Osteocyte (in vitro differentiated cells): Measurements from ENCODE around the gene PDE6A. TPM values are rescaled to one million over a fixed set of nuclear protein-coding genes. Genes with fewer than 3 reads are reported as not detected.
"Not testable (repeated sequence)": the region's sequence is repeated elsewhere in the genome, so short reads cannot be mapped to it uniquely, and the experiment has no call there.

Source experiments
- DNase-seq: peaks from one replicate; pipeline ENCODE4 v3.0.0; 2021; ENCODE audit warnings: mixed read lengths; ENCODE audit not compliant: unreplicated experiment; ENCODE audit errors: extremely low spot score
- H3K27ac Mint-ChIP-seq: one replicate; pipeline ENCODE4 v1.8.0; 2021; ENCODE audit warnings: mild to moderate bottlenecking, mixed read lengths; ENCODE audit not compliant: unreplicated experiment
- H3K27me3 Mint-ChIP-seq: one replicate; pipeline ENCODE4 v1.8.0; 2021; ENCODE audit warnings: mixed read lengths; ENCODE audit not compliant: unreplicated experiment
- H3K36me3 Mint-ChIP-seq: one replicate; pipeline ENCODE4 v1.8.0; 2021; ENCODE audit warnings: mixed read lengths; ENCODE audit not compliant: unreplicated experiment
- H3K4me1 Mint-ChIP-seq: one replicate; pipeline ENCODE4 v1.8.0; 2021; ENCODE audit warnings: mixed read lengths; ENCODE audit not compliant: unreplicated experiment
- H3K4me3 Mint-ChIP-seq: one replicate; pipeline ENCODE4 v1.8.0; 2021; ENCODE audit warnings: mild to moderate bottlenecking, moderate library complexity, mixed read lengths; ENCODE audit not compliant: unreplicated experiment
- H3K9me3 Mint-ChIP-seq: one replicate; pipeline ENCODE4 v1.8.0; 2021; ENCODE audit warnings: mixed read lengths; ENCODE audit not compliant: unreplicated experiment
- total RNA-seq: library from RNA; stranded (reverse); gene quantifications from 2 replicates; pipeline ENCODE4 v1.2.1, GENCODE V29; 2021
- TF ChIP-seq, protein P1 (sequence below): fragments of 200-600 bp; sonication (generic); IDR thresholded peaks from 2 replicates; pipeline ENCODE4 v1.5.0; 2021; ENCODE audit warnings: antibody characterized with exemption, mild to moderate bottlenecking, moderate library complexity

The PDE6A gene
- total RNA-seq, 1 donor from 2014 or later: not detected

DNA sequence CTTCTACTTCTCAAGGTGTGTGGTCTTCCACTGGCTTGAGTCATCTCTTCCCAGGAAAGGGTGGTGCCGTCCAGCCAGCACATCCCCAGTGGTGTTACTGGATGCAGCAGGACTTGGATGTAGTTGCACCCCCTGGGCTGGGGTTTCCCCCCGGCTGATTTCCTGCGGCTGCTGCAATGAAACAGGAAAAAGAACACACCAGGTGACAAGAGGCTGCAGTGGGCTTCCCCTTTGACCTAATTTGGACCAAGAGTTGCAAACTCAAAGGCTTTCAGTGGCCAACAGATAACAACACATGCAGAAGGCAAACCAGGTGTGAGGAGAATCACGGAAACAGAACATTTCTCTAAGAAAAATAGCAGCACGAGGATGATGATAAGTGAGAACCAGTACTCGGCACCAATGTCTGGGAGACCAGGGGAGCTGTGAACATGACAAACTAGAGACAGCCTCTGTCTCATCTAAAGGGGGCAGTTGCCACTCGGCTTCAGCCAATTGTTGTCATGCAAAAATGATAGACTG, 83.7 kb downstream of the PDE6A start:
- TF ChIP-seq, protein P1, sequence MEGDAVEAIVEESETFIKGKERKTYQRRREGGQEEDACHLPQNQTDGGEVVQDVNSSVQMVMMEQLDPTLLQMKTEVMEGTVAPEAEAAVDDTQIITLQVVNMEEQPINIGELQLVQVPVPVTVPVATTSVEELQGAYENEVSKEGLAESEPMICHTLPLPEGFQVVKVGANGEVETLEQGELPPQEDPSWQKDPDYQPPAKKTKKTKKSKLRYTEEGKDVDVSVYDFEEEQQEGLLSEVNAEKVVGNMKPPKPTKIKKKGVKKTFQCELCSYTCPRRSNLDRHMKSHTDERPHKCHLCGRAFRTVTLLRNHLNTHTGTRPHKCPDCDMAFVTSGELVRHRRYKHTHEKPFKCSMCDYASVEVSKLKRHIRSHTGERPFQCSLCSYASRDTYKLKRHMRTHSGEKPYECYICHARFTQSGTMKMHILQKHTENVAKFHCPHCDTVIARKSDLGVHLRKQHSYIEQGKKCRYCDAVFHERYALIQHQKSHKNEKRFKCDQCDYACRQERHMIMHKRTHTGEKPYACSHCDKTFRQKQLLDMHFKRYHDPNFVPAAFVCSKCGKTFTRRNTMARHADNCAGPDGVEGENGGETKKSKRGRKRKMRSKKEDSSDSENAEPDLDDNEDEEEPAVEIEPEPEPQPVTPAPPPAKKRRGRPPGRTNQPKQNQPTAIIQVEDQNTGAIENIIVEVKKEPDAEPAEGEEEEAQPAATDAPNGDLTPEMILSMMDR: no peak
- H3K27me3 Mint-ChIP-seq: no peaks in the 10 kb centered on the region
- no peak overlapping the region for H3K27ac Mint-ChIP-seq
- H3K4me3 Mint-ChIP-seq: no peak overlapping the region
- peaks cover 2% of the 10 kb centered on the region for H3K9me3 Mint-ChIP-seq
- peaks cover 21% of the 10 kb centered on the region for H3K4me1 Mint-ChIP-seq
- H3K36me3 Mint-ChIP-seq: no peaks in the 10 kb centered on the region
- no peak for DNase-seq

DNA sequence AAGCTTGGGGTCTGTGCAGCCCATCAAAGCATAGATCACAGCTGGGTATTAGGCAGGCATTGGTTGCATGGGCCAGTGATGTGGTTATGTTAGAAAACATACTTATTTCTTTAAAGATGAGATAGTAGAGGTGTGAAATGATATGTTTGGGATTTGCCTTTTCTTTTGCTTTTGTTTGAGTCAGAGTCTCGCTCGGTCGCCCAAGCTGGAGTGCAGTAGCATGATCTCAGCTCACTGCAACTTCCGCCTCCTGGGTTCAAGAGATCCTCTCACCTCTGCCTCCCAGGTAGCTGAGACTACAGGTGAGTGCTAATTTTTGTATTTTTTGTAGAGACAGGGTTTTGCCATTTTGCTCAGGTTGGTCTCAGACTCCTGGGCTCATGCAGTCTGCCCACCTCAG, 84.8 kb downstream of the PDE6A start:
- Mint-ChIP-seq H3K4me3 (no peak overlapping the region), H3K36me3 (no peaks in the 10 kb centered on the region), H3K9me3 (no peaks in the 10 kb centered on the region), H3K27ac (no peak overlapping the region), H3K4me1 (peaks cover 31% of the 10 kb centered on the region), H3K27me3 (no peaks in the 10 kb centered on the region)
- TF ChIP-seq, protein P1: no peak
- DNase-seq: no peak

DNA sequence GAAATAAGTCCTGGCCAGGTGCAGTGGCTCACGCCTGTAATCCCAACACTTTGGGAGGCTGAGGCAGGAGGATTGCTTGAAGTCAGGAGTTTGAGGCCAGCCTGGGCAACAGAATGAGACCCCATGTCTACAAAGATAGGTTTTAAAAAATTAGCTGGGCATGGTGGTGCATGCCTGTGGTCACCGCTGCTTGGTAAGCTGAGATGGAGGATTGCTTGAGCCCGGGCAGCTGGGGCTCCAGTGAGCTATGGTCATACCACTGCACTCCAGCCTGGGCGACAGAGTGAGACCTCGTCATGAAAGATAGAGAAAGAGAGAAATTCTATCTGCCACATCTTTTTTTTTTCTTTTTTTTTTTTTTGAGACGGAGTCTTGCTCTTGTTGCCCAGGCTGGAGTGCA, 86.1 kb downstream of the PDE6A start:
- H3K27me3 Mint-ChIP-seq, DNase-seq, H3K27ac Mint-ChIP-seq, H3K9me3 Mint-ChIP-seq, H3K36me3 Mint-ChIP-seq, H3K4me3 Mint-ChIP-seq: not testable (repeated sequence)
- H3K4me1 Mint-ChIP-seq: peaks cover 33% of the 10 kb centered on the region

DNA sequence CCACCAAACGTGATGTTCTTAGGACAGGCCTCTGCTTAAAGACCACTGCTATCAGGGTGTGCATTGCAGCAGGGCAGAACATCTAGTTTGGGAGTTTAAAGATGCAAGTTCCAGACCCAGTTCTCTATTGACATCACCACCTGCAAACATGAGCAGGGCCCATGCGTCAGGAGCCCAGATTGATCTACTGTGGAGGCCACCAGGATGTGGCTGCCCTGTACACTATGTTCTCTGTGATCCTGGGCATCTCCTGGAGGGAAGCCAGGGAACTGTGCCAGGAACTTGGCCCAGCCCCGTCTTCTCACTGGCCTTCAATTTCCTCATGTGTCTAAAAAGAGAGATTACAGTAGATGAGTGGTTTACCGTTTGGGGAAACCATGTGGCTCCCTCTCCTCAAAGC, 87.1 kb downstream of the PDE6A start:
- H3K27ac Mint-ChIP-seq: peak overlapping the region; percentile 2

DNA sequence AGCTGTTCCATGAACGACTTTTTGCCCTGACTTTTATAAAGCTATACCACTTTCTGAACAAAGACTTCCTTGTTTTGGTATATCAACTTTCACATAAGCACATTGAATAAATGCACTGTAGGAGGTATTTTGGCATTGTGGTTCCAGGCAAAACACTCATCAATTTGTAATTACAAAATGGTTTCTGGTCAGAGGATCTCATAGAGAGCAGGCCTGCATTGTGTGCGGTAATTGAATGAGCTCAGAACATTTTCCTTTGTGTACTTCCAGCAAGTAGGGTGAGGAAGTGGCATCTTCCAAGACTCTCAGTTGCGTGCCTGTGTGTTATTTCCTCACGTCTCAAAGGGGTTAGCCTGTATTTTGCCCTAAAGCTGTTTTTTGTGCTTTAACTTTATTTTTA, 89.2 kb downstream of the PDE6A start:
- Mint-ChIP-seq H3K4me3 (no peak overlapping the region), H3K36me3 (no peaks in the 10 kb centered on the region), H3K27me3 (no peaks in the 10 kb centered on the region), H3K9me3 (no peaks in the 10 kb centered on the region), H3K27ac (peak overlapping the region; percentile 75), H3K4me1 (peaks cover 36% of the 10 kb centered on the region)
- TF ChIP-seq, protein P1: no peak
- DNase-seq: no peak

More for the DNA sequence above, 87.1 kb downstream of the PDE6A start:
- Mint-ChIP-seq H3K27me3 (no peaks in the 10 kb centered on the region), H3K4me1 (peaks cover 40% of the 10 kb centered on the region), H3K4me3 (no peak overlapping the region), H3K9me3 (no peaks in the 10 kb centered on the region), H3K36me3 (no peaks in the 10 kb centered on the region)
- TF ChIP-seq, protein P1: no peak
- DNase-seq: no peak

DNA sequence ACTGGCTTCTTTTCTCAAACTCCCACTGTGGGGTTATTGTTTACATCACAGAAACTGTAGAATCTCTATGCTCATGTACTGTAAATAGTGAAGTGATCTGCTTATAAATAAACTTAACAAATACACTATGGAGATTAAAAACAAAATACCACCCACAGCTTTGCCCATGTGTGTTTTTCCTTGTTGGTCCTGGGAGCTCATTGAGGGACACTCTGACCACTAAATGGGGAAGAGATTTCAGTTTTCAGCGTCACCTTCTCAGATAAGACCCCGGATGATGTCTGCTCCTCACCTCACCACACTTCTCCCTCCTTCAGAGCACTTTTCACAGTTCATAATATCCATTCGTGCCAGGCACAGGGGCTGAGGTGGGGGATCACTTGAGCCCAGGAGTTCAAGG, 89.7 kb downstream of the PDE6A start:
- Mint-ChIP-seq H3K9me3 (no peaks in the 10 kb centered on the region), H3K36me3 (no peaks in the 10 kb centered on the region), H3K27me3 (no peaks in the 10 kb centered on the region), H3K4me1 (peaks cover 36% of the 10 kb centered on the region), H3K27ac (peak overlapping the region; percentile 75), H3K4me3 (no peak overlapping the region)
- TF ChIP-seq, protein P1: no peak
- DNase-seq: no peak
